Measurements from ENCODE around the gene MEPCE. TPM values are rescaled to one million over a fixed set of nuclear protein-coding genes. Genes with fewer than 3 reads are reported as not detected.

MEPCE gene
- total RNA-seq, 1 experiment from 2014 or later: 70.3 TPM

- H3K4me1 ChIP-seq (replicated peaks; ENCODE audit: insufficient read depth): no peaks in the 10 kb centered on the region
- no TSS peak for BruUV-seq (replicated peaks)
Observed at GRCh38 chr7:100398239-100398638, 31.4 kb upstream of the MEPCE start.

GRCh38 chr7:100400041-100400440 lies 29.6 kb upstream of the MEPCE start:
- Histone ChIP-seq H3F3A (ENCODE audit: insufficient read depth, low read depth) (no peaks in the 10 kb centered on the region), H4K20me1 (ENCODE audit: insufficient read depth) (no peaks in the 10 kb centered on the region), H3K4me2 (no peak overlapping the region), H3K36me3 (ENCODE audit: low read depth) (no peaks in the 10 kb centered on the region), H3K9me2 (ENCODE audit: insufficient read depth) (no peaks in the 10 kb centered on the region), H2AFZ (no peak overlapping the region), H3K4me1 (replicated peaks; ENCODE audit: insufficient read depth) (no peaks in the 10 kb centered on the region), H3K4me3 (no peak overlapping the region), H3K27me3 (ENCODE audit: insufficient read depth, low read depth) (no peaks in the 10 kb centered on the region), H3K27ac (no peak overlapping the region), H3K79me2 (ENCODE audit: low read depth) (no peaks in the 10 kb centered on the region), H3K9me3 (ENCODE audit: insufficient read depth, low read depth) (no peaks in the 10 kb centered on the region)
- ChIA-PET POLR2A (ENCODE audit: unreplicated experiment) (no interaction called here), CTCF (no interaction called here)
- intact Hi-C loops (cut with micrococcal nuclease; ENCODE audit: unreplicated experiment): no loop called here
- DNase-seq: no peak
- TF ChIP-seq CTCF (conservative IDR thresholded peaks at IDR 0.05): no peak
- no peak for TF ChIP-seq EZH2 (IDR thresholded peaks at IDR 0.05; ENCODE audit: low read depth)
- BruUV-seq (replicated peaks): no TSS peak

More at GRCh38 chr7:100398239-100398638, 31.4 kb upstream of the MEPCE start:
- Histone ChIP-seq H3K9me3 (ENCODE audit: insufficient read depth, low read depth) (no peaks in the 10 kb centered on the region), H3K27ac (no peak overlapping the region), H3K4me3 (no peak overlapping the region), H3K9me2 (ENCODE audit: insufficient read depth) (no peaks in the 10 kb centered on the region), H3K27me3 (ENCODE audit: insufficient read depth, low read depth) (no peaks in the 10 kb centered on the region), H3K4me2 (no peak overlapping the region), H3F3A (ENCODE audit: insufficient read depth, low read depth) (no peaks in the 10 kb centered on the region), H3K36me3 (ENCODE audit: low read depth) (no peaks in the 10 kb centered on the region), H4K20me1 (ENCODE audit: insufficient read depth) (no peaks in the 10 kb centered on the region), H3K79me2 (ENCODE audit: low read depth) (no peaks in the 10 kb centered on the region), H2AFZ (no peak overlapping the region)
- TF ChIP-seq EZH2 (IDR thresholded peaks at IDR 0.05; ENCODE audit: low read depth) (no peak), CTCF (conservative IDR thresholded peaks at IDR 0.05) (no peak)
- DNase-seq: no peak
- POLR2A ChIA-PET (ENCODE audit: unreplicated experiment): interaction anchor here (0.6 kb wide), 1 partner anchor 10 kb away, joined by 3 read pairs; no protein-coding TSS in a partner anchor
- CTCF ChIA-PET: interaction anchor here (0.5 to 1.0 kb wide), 2 partner anchors 9 to 748 kb away, joined by 3 read pairs; no protein-coding TSS in a partner anchor
- intact Hi-C loops (cut with micrococcal nuclease; ENCODE audit: unreplicated experiment): no loop called here

- Histone ChIP-seq H4K20me1 (ENCODE audit: insufficient read depth) (no peaks in the 10 kb centered on the region), H2AFZ (no peak overlapping the region), H3F3A (ENCODE audit: insufficient read depth, low read depth) (no peaks in the 10 kb centered on the region), H3K27ac (no peak overlapping the region), H3K4me1 (replicated peaks; ENCODE audit: insufficient read depth) (no peaks in the 10 kb centered on the region), H3K4me3 (no peak overlapping the region), H3K36me3 (ENCODE audit: low read depth) (no peaks in the 10 kb centered on the region), H3K9me3 (ENCODE audit: insufficient read depth, low read depth) (no peaks in the 10 kb centered on the region), H3K27me3 (ENCODE audit: insufficient read depth, low read depth) (no peaks in the 10 kb centered on the region), H3K4me2 (no peak overlapping the region), H3K9me2 (ENCODE audit: insufficient read depth) (no peaks in the 10 kb centered on the region), H3K79me2 (ENCODE audit: low read depth) (no peaks in the 10 kb centered on the region)
- no peak for TF ChIP-seq CTCF (conservative IDR thresholded peaks at IDR 0.05)
- no peak for TF ChIP-seq EZH2 (IDR thresholded peaks at IDR 0.05; ENCODE audit: low read depth)
- POLR2A ChIA-PET (ENCODE audit: unreplicated experiment): no interaction called here
- CTCF ChIA-PET: no interaction called here
- BruUV-seq (replicated peaks): no TSS peak
- intact Hi-C loops (cut with micrococcal nuclease; ENCODE audit: unreplicated experiment): no loop called here
- no peak for DNase-seq
Observed at GRCh38 chr7:100400656-100401055, 29.0 kb upstream of the MEPCE start.
